ENCODE data around the gene FOXS1. TPM values are rescaled to one million over a fixed set of nuclear protein-coding genes. Genes with fewer than 3 reads are reported as not detected.

Gene FOXS1
- total and polyA plus RNA-seq, 3 experiments from 2014 or later, result not detected

GRCh38 chr20:31835977-31836852 lies 9.2 kb downstream of the FOXS1 start:
- peaks cover 9% of the 10 kb centered on the region for H3K4me1 ChIP-seq (ENCODE audit: insufficient read depth, low read length)
- POLR2A ChIA-PET, result no interaction called here
- H3K36me3 Mint-ChIP-seq, result no peaks in the 10 kb centered on the region
- CTCF ChIA-PET, result interaction anchor here (1.1 to 6.2 kb wide), 3 partner anchors 11 to 14 kb away, joined by 3 to 30 read pairs (median 7); no protein-coding TSS in a partner anchor
- H3K27ac ChIP-seq (ENCODE audit: low read depth, low read length), result no peak overlapping the region
- no peaks in the 10 kb centered on the region for H3K27me3 ChIP-seq (ENCODE audit: insufficient read depth, low read length, poor library complexity, severe bottlenecking)
- H3K27me3 Mint-ChIP-seq, result no peaks in the 10 kb centered on the region
- H3K9me3 Mint-ChIP-seq, result no peaks in the 10 kb centered on the region
- peak overlapping the region in 1 of 7 donors; percentile 44 for H3K4me3 Mint-ChIP-seq
- H3K36me3 ChIP-seq (ENCODE audit: insufficient read depth, low read length), result no peaks in the 10 kb centered on the region
- H3K4me3 ChIP-seq (ENCODE audit: low read length), result no peak overlapping the region
- DNase-seq, result no peak
- peaks cover 7 to 11% (median 10%) of the 10 kb centered on the region in 3 donors for H3K4me1 Mint-ChIP-seq
- peak overlapping the region in 1 of 8 donors; percentile 84 for H3K27ac Mint-ChIP-seq
- H3K9me3 ChIP-seq (ENCODE audit: low read length), result no peaks in the 10 kb centered on the region

- Histone ChIP-seq H3K4me1 (ENCODE audit: insufficient read depth, low read length) (peaks cover 9% of the 10 kb centered on the region), H3K9me3 (ENCODE audit: low read length) (no peaks in the 10 kb centered on the region), H3K27me3 (ENCODE audit: insufficient read depth, low read length, poor library complexity, severe bottlenecking) (no peaks in the 10 kb centered on the region), H3K27ac (ENCODE audit: low read depth, low read length) (no peak overlapping the region), H3K36me3 (ENCODE audit: insufficient read depth, low read length) (no peaks in the 10 kb centered on the region), H3K4me3 (ENCODE audit: low read length) (no peak overlapping the region)
- Mint-ChIP-seq H3K36me3 (no peaks in the 10 kb centered on the region), H3K4me3 (no peak overlapping the region), H3K27me3 (no peaks in the 10 kb centered on the region), H3K9me3 (no peaks in the 10 kb centered on the region), H3K4me1 (peaks cover 7 to 11% (median 10%) of the 10 kb centered on the region in 3 donors), H3K27ac (peak overlapping the region in 1 of 8 donors; percentile 19)
- ChIA-PET POLR2A (no interaction called here), CTCF (interaction anchor here (1.1 to 6.2 kb wide), 2 partner anchors 12 kb away, joined by 3 to 30 read pairs; no protein-coding TSS in a partner anchor)
- no peak for DNase-seq
These were observed 9.8 kb downstream of the FOXS1 start for GRCh38 chr20:31835554-31835953.

- H3K9me3 Mint-ChIP-seq, result no peaks in the 10 kb centered on the region
- Histone ChIP-seq H3K36me3 (ENCODE audit: insufficient read depth, low read length) (no peaks in the 10 kb centered on the region), H3K4me3 (ENCODE audit: low read length) (no peak overlapping the region), H3K27me3 (ENCODE audit: insufficient read depth, low read length, poor library complexity, severe bottlenecking) (no peaks in the 10 kb centered on the region), H3K27ac (ENCODE audit: low read depth, low read length) (no peak overlapping the region), H3K4me1 (ENCODE audit: insufficient read depth, low read length) (peaks cover 9% of the 10 kb centered on the region), H3K9me3 (ENCODE audit: low read length) (no peaks in the 10 kb centered on the region)
- ChIA-PET CTCF (interaction anchor here (1.9 to 6.2 kb wide), 2 partner anchors 12 to 13 kb away, joined by 9 to 30 read pairs; no protein-coding TSS in a partner anchor), POLR2A (no interaction called here)
- H3K4me1 Mint-ChIP-seq, result peaks cover 7 to 11% (median 10%) of the 10 kb centered on the region in 3 donors
- H3K27me3 Mint-ChIP-seq, result no peaks in the 10 kb centered on the region
- H3K36me3 Mint-ChIP-seq, result no peaks in the 10 kb centered on the region
- DNase-seq, result no peak
- H3K4me3 Mint-ChIP-seq, result no peak overlapping the region
- H3K27ac Mint-ChIP-seq, result peak overlapping the region in 1 of 8 donors; percentile 60
These were observed 11.4 kb downstream of the FOXS1 start for GRCh38 chr20:31833931-31834521.

GRCh38 chr20:31833130-31833930 lies 12.1 kb downstream of the FOXS1 start:
- POLR2A ChIA-PET, result no interaction called here
- Mint-ChIP-seq H3K36me3 (no peaks in the 10 kb centered on the region), H3K9me3 (no peaks in the 10 kb centered on the region), H3K4me1 (peaks cover 7 to 11% (median 10%) of the 10 kb centered on the region in 3 donors), H3K27me3 (no peaks in the 10 kb centered on the region), H3K4me3 (no peak overlapping the region), H3K27ac (no peak overlapping the region)
- H3K9me3 ChIP-seq (ENCODE audit: low read length), result no peaks in the 10 kb centered on the region
- no peaks in the 10 kb centered on the region for H3K36me3 ChIP-seq (ENCODE audit: insufficient read depth, low read length)
- H3K4me1 ChIP-seq (ENCODE audit: insufficient read depth, low read length), result peaks cover 9% of the 10 kb centered on the region
- no peak overlapping the region for H3K4me3 ChIP-seq (ENCODE audit: low read length)
- no peak overlapping the region for H3K27ac ChIP-seq (ENCODE audit: low read depth, low read length)
- peak; percentile 11 to 70 (median 48) for DNase-seq
- CTCF ChIA-PET, result interaction anchor here (1.9 to 6.2 kb wide), 2 partner anchors 11 to 14 kb away, joined by 9 to 30 read pairs; no protein-coding TSS in a partner anchor
- H3K27me3 ChIP-seq (ENCODE audit: insufficient read depth, low read length, poor library complexity, severe bottlenecking), result no peaks in the 10 kb centered on the region

GRCh38 chr20:31831771-31832306 lies 13.6 kb downstream of the FOXS1 start:
- H3K27ac Mint-ChIP-seq, result no peak overlapping the region
- CTCF ChIA-PET, result no interaction called here
- H3K4me3 ChIP-seq (ENCODE audit: low read length), result no peak overlapping the region
- no peak overlapping the region for H3K27ac ChIP-seq (ENCODE audit: low read depth, low read length)
- H3K27me3 Mint-ChIP-seq, result no peaks in the 10 kb centered on the region
- peaks cover 7 to 11% (median 10%) of the 10 kb centered on the region in 3 donors for H3K4me1 Mint-ChIP-seq
- no peaks in the 10 kb centered on the region for H3K36me3 Mint-ChIP-seq
- no peak overlapping the region for H3K4me3 Mint-ChIP-seq
- H3K4me1 ChIP-seq (ENCODE audit: insufficient read depth, low read length), result peaks cover 9% of the 10 kb centered on the region
- no peaks in the 10 kb centered on the region for H3K9me3 ChIP-seq (ENCODE audit: low read length)
- no peaks in the 10 kb centered on the region for H3K36me3 ChIP-seq (ENCODE audit: insufficient read depth, low read length)
- H3K9me3 Mint-ChIP-seq, result no peaks in the 10 kb centered on the region
- no peaks in the 10 kb centered on the region for H3K27me3 ChIP-seq (ENCODE audit: insufficient read depth, low read length, poor library complexity, severe bottlenecking)
- POLR2A ChIA-PET, result no interaction called here
- DNase-seq, result no peak

GRCh38 chr20:31831211-31831610 lies 14.2 kb downstream of the FOXS1 start:
- Mint-ChIP-seq H3K27ac (no peak overlapping the region), H3K27me3 (no peaks in the 10 kb centered on the region), H3K4me3 (no peak overlapping the region), H3K4me1 (peaks cover 3 to 8% (median 5%) of the 10 kb centered on the region in 3 donors), H3K36me3 (no peaks in the 10 kb centered on the region), H3K9me3 (no peaks in the 10 kb centered on the region)
- POLR2A ChIA-PET, result no interaction called here
- DNase-seq, result no peak
- Histone ChIP-seq H3K27ac (ENCODE audit: low read depth, low read length) (no peak overlapping the region), H3K4me3 (ENCODE audit: low read length) (no peak overlapping the region), H3K9me3 (ENCODE audit: low read length) (no peaks in the 10 kb centered on the region), H3K27me3 (ENCODE audit: insufficient read depth, low read length, poor library complexity, severe bottlenecking) (no peaks in the 10 kb centered on the region), H3K36me3 (ENCODE audit: insufficient read depth, low read length) (no peaks in the 10 kb centered on the region), H3K4me1 (ENCODE audit: insufficient read depth, low read length) (peaks cover 6% of the 10 kb centered on the region)
- CTCF ChIA-PET, result interaction anchor here (1.1 to 1.6 kb wide), 2 partner anchors 21 to 41 kb away, joined by 3 read pairs; no protein-coding TSS in a partner anchor

GRCh38 chr20:31830406-31830981 lies 14.9 kb downstream of the FOXS1 start:
- CTCF ChIA-PET, result interaction anchor here (1.1 to 1.6 kb wide), 4 partner anchors 9 to 41 kb away, joined by 3 to 4 read pairs (median 3); no protein-coding TSS in a partner anchor
- no peak overlapping the region for H3K4me3 ChIP-seq (ENCODE audit: low read length)

More at GRCh38 chr20:31830406-31830981, 14.9 kb downstream of the FOXS1 start:
- H3K9me3 Mint-ChIP-seq, result no peaks in the 10 kb centered on the region
- no peak overlapping the region for H3K27ac Mint-ChIP-seq
- DNase-seq, result no peak
- no peaks in the 10 kb centered on the region for H3K27me3 Mint-ChIP-seq
- H3K4me1 Mint-ChIP-seq, result peaks cover 0 to 3% (median 0%) of the 10 kb centered on the region in 3 donors
- Histone ChIP-seq H3K36me3 (ENCODE audit: insufficient read depth, low read length) (no peaks in the 10 kb centered on the region), H3K4me1 (ENCODE audit: insufficient read depth, low read length) (no peaks in the 10 kb centered on the region), H3K27ac (ENCODE audit: low read depth, low read length) (no peak overlapping the region), H3K9me3 (ENCODE audit: low read length) (no peaks in the 10 kb centered on the region), H3K27me3 (ENCODE audit: insufficient read depth, low read length, poor library complexity, severe bottlenecking) (no peaks in the 10 kb centered on the region)
- no peak overlapping the region for H3K4me3 Mint-ChIP-seq
- POLR2A ChIA-PET, result no interaction called here
- H3K36me3 Mint-ChIP-seq, result no peaks in the 10 kb centered on the region
